Fibroblast of villous mesenchyme (primary cell): ENCODE measurements around the gene C6orf89. TPM values are rescaled to one million over a fixed set of nuclear protein-coding genes. Genes with fewer than 3 reads are reported as not detected.

Source experiments
- DNase-seq: peaks from one replicate; pipeline ENCODE4 v3.0.0-alpha.2; 2010; ENCODE audit warnings: low read depth
- H3K4me3 ChIP-seq: 2 replicates; pipeline ENCODE4 v1.5.1; 2011; ENCODE audit warnings: low read depth, mild to moderate bottlenecking, low read length
- total RNA-seq: library from RNA; depleted of rRNA; stranded (reverse); fragments of >200 nt; gene quantifications from 2 replicates; pipeline ENCODE4 v1.2.3, GENCODE V29; 2012
- TF ChIP-seq, protein P1 (sequence below): IDR thresholded peaks from 2 replicates; pipeline ENCODE4 v1.5.1; 2012; ENCODE audit warnings: low read depth, mild to moderate bottlenecking, low read length; ENCODE audit not compliant: insufficient read depth

The C6orf89 gene
- total RNA-seq, 1 donor = 63.9 TPM

DNA sequence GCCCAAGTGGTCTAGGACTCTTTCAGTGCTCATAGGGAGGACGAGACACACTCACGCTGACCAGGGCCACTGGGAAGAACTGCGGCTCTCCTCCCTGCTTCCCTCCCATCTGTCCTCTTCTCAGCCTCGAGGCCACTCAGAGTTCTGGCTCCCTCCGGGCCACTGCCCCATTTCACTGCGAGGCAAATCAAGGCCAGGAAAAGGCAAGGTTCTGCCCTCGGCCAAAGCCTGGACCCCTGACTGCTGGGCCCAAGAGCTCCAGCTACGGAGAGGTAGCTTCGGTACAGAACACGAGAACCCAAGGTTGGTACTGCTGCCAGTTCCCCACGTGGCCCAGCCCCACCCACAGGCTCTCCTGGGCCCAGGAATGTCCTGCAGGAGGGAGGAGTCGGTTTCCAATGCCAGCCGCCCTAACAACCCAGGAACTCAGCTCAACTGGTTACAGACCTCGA lies 83.5 kb downstream of the C6orf89 start:
- no peak for DNase-seq
- no peak overlapping the region for H3K4me3 ChIP-seq
- TF ChIP-seq, protein P1, sequence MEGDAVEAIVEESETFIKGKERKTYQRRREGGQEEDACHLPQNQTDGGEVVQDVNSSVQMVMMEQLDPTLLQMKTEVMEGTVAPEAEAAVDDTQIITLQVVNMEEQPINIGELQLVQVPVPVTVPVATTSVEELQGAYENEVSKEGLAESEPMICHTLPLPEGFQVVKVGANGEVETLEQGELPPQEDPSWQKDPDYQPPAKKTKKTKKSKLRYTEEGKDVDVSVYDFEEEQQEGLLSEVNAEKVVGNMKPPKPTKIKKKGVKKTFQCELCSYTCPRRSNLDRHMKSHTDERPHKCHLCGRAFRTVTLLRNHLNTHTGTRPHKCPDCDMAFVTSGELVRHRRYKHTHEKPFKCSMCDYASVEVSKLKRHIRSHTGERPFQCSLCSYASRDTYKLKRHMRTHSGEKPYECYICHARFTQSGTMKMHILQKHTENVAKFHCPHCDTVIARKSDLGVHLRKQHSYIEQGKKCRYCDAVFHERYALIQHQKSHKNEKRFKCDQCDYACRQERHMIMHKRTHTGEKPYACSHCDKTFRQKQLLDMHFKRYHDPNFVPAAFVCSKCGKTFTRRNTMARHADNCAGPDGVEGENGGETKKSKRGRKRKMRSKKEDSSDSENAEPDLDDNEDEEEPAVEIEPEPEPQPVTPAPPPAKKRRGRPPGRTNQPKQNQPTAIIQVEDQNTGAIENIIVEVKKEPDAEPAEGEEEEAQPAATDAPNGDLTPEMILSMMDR = no peak

DNA sequence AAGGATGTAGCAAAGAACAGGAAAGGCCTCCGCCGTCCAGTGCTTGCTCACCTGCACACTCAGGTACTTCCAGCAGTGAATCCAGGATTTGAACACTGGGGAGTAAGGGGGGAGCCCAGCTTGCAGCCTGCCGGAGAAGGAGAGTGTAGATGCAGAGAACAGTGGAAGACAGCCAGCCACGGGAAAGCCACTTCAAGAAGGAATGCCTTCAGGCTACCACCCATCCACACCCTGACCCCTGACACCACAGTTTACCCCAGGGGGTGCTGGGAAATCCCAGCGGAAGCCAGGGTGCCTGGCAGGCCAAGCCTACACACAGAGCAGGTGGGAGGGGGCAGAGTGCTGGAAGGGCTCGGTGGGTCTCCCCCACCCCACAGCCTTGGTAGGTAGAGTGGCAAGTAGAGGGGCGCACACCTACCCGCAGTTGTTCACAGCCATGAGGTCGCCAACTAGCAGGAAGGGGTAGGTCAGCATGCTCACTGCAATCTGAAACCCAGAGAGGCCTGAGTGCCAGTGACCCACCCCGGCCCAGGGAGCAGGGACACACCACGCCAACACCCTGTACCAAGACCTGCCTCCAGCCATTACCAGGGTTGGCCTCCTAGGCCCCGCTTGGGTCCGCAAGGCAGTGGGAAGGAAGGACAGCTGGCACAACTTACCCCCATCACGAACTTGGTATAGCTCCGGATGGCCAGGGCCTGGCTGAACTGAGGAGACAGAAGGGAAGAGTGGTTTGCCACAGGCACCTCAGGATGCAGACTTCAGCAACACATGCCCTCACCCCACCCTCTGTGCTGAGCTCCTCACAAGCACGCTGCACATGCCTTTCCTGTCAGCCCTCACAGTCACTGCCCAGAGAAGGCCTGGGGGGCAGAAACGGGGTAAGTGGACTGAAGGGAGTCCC lies 84.5 kb downstream of the C6orf89 start:
- H3K4me3 ChIP-seq = no peak overlapping the region
- TF ChIP-seq, protein P1 = no peak
- no peak for DNase-seq

DNA sequence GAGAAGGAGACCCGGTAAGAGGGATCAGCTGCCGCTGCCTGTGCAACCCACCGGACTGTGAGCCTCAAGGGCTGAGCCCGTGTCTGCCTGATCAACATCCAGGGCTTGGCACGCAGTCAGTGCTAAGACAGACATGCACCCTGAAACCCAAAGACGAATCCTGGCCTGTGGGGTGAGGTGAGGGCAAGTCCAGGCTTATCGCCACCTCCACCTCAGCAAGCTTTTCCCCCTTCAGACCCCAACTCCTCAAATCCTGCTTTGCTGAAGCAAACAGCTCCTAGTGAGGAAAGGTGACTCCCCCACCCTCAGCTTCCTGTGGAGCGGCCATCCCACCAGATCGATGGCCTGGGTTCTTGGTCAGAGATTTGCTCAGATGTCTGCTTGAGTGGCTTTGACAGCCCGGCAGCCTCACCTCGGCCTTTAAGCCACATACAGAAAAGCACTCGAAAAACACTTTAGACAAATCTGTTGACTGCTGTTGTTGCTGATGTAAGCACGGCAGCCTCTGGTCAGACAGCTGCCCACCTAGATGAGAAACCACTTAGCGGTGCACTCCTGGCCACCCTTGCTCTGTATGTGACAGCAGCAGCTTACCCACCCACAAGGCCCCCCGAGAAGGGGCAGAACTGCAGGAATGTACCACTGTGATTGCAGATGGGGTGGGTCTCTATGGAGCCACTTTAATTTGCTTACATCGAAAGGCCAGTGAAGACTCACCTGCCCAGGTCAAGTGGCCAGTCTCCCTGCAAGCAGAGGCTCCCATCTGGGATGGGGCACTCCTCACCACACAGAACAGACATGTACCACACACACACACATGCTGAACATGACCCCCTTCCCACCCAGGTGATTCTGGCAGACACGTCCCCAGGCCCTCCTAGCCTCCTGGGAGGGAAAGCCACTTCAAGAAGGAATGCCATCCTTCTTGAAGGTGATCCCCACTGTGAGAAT lies 85.4 kb downstream of the C6orf89 start:
- H3K4me3 ChIP-seq = no peak overlapping the region
- TF ChIP-seq, protein P1 = no peak
- no peak for DNase-seq

DNA sequence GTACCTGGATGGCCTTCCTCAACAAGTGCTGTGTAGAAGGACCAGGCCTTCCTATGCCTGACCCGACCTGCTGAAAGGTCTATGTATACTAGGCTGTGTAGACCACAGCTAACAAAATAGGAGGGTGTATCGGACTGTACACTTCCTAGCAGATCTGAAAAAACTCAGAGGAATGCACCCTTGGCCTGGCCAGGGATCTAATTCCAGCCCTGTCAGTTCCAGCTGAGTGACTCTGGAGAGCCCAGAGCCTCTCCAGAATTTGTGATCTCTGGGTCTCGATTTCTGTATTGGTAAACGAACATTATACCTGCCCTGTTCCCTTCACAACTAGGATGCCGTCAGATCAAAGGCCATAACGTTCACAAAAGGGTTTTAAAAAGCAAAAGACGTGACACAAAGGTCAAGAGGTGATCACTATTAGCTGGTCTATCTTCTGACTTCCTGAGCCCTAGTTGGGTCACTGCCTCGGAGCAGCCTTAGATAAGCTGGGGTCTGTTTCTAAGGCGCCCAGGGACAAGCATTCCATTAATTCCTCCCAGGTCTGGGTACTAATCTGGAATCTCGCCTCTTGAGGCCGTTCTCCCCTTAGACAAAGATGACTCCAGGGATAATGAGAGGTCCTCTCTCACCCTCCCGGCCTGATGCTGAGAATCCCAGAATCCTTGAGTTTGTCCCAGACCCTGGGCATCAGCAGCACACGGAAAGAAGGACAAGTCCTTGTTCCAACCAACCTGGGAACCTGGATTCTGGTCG lies 86.3 kb downstream of the C6orf89 start:
- no peak for DNase-seq
- TF ChIP-seq, protein P1 = no peak
- H3K4me3 ChIP-seq = no peak overlapping the region

DNA sequence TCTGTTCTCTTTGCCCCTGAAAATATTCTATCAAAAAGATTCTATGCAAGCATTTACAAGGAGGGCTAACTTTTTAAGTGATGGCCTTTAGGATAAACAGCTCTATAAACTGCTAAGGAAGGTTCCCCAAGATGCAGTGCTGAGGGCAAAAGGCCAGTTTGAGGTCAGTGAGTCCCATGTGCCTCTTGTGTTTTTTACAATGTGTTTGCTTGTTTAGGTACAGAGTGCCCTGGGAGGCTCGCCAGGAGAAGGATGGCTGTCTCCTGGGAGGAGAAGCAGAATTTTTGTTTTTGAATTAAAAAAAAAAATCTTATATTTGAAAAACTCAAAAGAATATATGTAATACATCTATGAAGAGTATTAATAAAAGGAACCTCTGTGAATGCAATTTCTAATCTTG lies 87.4 kb downstream of the C6orf89 start:
- TF ChIP-seq, protein P1 = no peak
- H3K4me3 ChIP-seq = no peak overlapping the region
- no peak for DNase-seq

DNA sequence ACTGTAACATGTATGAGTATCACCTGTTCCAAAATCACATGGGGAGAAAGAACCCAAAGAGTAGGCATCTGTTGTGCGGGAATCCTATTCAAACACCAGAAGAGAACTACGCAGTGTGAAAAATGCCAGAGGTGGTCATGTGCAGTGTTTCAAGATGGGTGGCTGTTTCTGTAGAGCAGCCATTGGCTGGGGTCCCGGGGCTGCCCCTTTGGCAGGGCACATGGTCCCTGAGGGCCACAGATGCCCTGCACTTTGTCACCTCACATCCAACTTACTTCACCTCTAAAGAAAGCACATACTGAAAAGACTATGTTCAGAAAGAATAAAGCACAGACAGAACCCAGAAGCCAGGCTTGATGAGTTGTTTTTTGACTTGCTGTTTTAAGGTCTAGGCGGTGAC lies 87.9 kb downstream of the C6orf89 start:
- no peak overlapping the region for H3K4me3 ChIP-seq
- TF ChIP-seq, protein P1 = no peak

More for the DNA sequence above, 87.9 kb downstream of the C6orf89 start:
- DNase-seq = no peak
